ENCODE data around the gene SFSWAP. TPM values are rescaled to one million over a fixed set of nuclear protein-coding genes. Genes with fewer than 3 reads are reported as not detected.

Gene SFSWAP
- total and polyA plus RNA-seq, 7 donors = 10.8 to 42.9 (median 27.8) TPM

GRCh38 chr12:131709226-131709625 is 1.7 kb upstream of the SFSWAP start:
- Histone ChIP-seq H3K9me3 (peaks cover 0 to 6% (median 2%) of the 10 kb centered on the region in 4 donors), H3K27me3 (no peaks in the 10 kb centered on the region), H3K4me3 (no peak overlapping the region), H3K36me3 (peaks cover 3 to 7% (median 5%) of the 10 kb centered on the region in 4 donors), H3K27ac (no peak overlapping the region), H3K4me1 (peaks cover 0 to 28% (median 25%) of the 10 kb centered on the region in 4 donors)
- DNase-seq = no peak
- TF ChIP-seq POLR2A (IDR thresholded peaks at IDR 0.05) (no peak), CTCF (IDR thresholded peaks at IDR 0.05) (no peak), EP300 (IDR thresholded peaks at IDR 0.05) (no peak), POLR2AphosphoS5 (IDR thresholded peaks at IDR 0.05) (no peak)
- 95% methylated on average over 3 of the region's 3 CpGs for WGBS, 2 donors
- intact Hi-C loops (cut with DNase I) = loop anchor here (10.0 kb wide), 1 partner anchor 794 kb away; no protein-coding TSS in a partner anchor

- DNase-seq = no peak
- Histone ChIP-seq H3K27ac (peak overlapping the region; percentile 85 to 93 (median 88)), H3K9me3 (no peaks in the 10 kb centered on the region), H3K36me3 (peaks cover 15 to 31% (median 28%) of the 10 kb centered on the region in 4 donors), H3K4me1 (peaks cover 0 to 28% (median 25%) of the 10 kb centered on the region in 4 donors), H3K27me3 (no peaks in the 10 kb centered on the region), H3K4me3 (peak overlapping the region; percentile 62 to 99 (median 91))
- TF ChIP-seq POLR2AphosphoS5 (IDR thresholded peaks at IDR 0.05) (no peak), EP300 (IDR thresholded peaks at IDR 0.05) (no peak), POLR2A (IDR thresholded peaks at IDR 0.05) (no peak), CTCF (IDR thresholded peaks at IDR 0.05) (no peak)
- 1 to 2% methylated on average over 37 of the region's 37 CpGs for WGBS, 2 donors
- intact Hi-C loops (cut with DNase I) = no loop called here
These were observed 788 bp downstream of the SFSWAP start for GRCh38 chr12:131711551-131712205.

- Histone ChIP-seq H3K4me1 (peaks cover 0 to 28% (median 25%) of the 10 kb centered on the region in 4 donors), H3K27me3 (no peaks in the 10 kb centered on the region), H3K4me3 (no peak overlapping the region), H3K9me3 (no peaks in the 10 kb centered on the region), H3K36me3 (peaks cover 15 to 48% (median 34%) of the 10 kb centered on the region in 4 donors), H3K27ac (no peak overlapping the region)
- intact Hi-C loops (cut with DNase I) = no loop called here
- no peak for DNase-seq
- TF ChIP-seq POLR2A (IDR thresholded peaks at IDR 0.05) (no peak), EP300 (IDR thresholded peaks at IDR 0.05) (no peak), POLR2AphosphoS5 (IDR thresholded peaks at IDR 0.05) (no peak), CTCF (IDR thresholded peaks at IDR 0.05) (no peak)
- WGBS, 2 donors = 92 to 96% methylated on average over 8 of the region's 8 CpGs
These were observed 2.5 kb downstream of the SFSWAP start for GRCh38 chr12:131713349-131713748.

GRCh38 chr12:131714759-131715158 is 3.9 kb downstream of the SFSWAP start:
- no peak overlapping the region for H3K4me3 ChIP-seq
- H3K4me1 ChIP-seq = peaks cover 0 to 28% (median 25%) of the 10 kb centered on the region in 4 donors
- peaks cover 15 to 62% (median 44%) of the 10 kb centered on the region in 4 donors for H3K36me3 ChIP-seq
- TF ChIP-seq EP300 (IDR thresholded peaks at IDR 0.05) (no peak), POLR2A (IDR thresholded peaks at IDR 0.05) (no peak), CTCF (IDR thresholded peaks at IDR 0.05) (no peak), POLR2AphosphoS5 (IDR thresholded peaks at IDR 0.05) (no peak)
- intact Hi-C loops (cut with DNase I) = no loop called here
- no peak for DNase-seq
- no peak overlapping the region for H3K27ac ChIP-seq
- no peaks in the 10 kb centered on the region for H3K9me3 ChIP-seq
- 94 to 95% methylated on average over 14 of the region's 14 CpGs for WGBS, 2 donors
- no peaks in the 10 kb centered on the region for H3K27me3 ChIP-seq

Measured in sigmoid colon (tissue), 7 donors.